Calu3 (cell line): Measurements from ENCODE around the gene IL1R2. TPM values are rescaled to one million over a fixed set of nuclear protein-coding genes. Genes with fewer than 3 reads are reported as not detected.

Source experiments
- BruUV-seq: library from RNA; stranded (reverse); fragments of 400-500 nt; replicated peaks from 2 replicates; lab custom pipeline; 2021; lab: Mats Ljungman, UMichigan
- CTCF ChIA-PET: fragments of 300-600 bp; sonication (Branson Sonifier 250); formaldehyde crosslinking; loops from one replicate; lab custom pipeline; 2022; ENCODE audit warnings: antibody characterized with exemption; lab: Charles Lee
- DNase-seq: peaks from one replicate; pipeline ENCODE4 v3.0.0; 2022
- H3K27ac Mint-ChIP-seq: one replicate; pipeline ENCODE4 v1.8.0; 2022; ENCODE audit warnings: mixed read lengths; ENCODE audit not compliant: unreplicated experiment
- H3K27me3 Mint-ChIP-seq: one replicate; pipeline ENCODE4 v1.8.0; 2022; ENCODE audit warnings: mixed read lengths; ENCODE audit not compliant: unreplicated experiment
- H3K36me3 Mint-ChIP-seq: one replicate; pipeline ENCODE4 v1.8.0; 2022; ENCODE audit warnings: mild to moderate bottlenecking, moderate library complexity, mixed read lengths; ENCODE audit not compliant: insufficient read depth, unreplicated experiment
- H3K4me1 Mint-ChIP-seq: one replicate; pipeline ENCODE4 v1.8.0; 2022; ENCODE audit warnings: mild to moderate bottlenecking, low read depth, mixed read lengths; ENCODE audit not compliant: unreplicated experiment
- H3K4me3 Mint-ChIP-seq: one replicate; pipeline ENCODE4 v1.8.0; 2022; ENCODE audit warnings: mild to moderate bottlenecking, low read depth, moderate library complexity, mixed read lengths; ENCODE audit not compliant: unreplicated experiment
- H3K9me3 Mint-ChIP-seq: one replicate; pipeline ENCODE4 v1.8.0; 2022; ENCODE audit warnings: low read depth, mixed read lengths; ENCODE audit not compliant: unreplicated experiment
- intact Hi-C: fragments of 100-400 bp; cut with micrococcal nuclease; formaldehyde crosslinking; loops from one replicate; pipeline ENCODE4 v1.10.0; 2022; ENCODE audit not compliant: unreplicated experiment
- total RNA-seq: library from RNA; stranded (reverse); gene quantifications from 2 replicates; pipeline ENCODE4 v1.2.3, GENCODE V29; 2022
- TF ChIP-seq, protein P1 (sequence below): fragments of 200-600 bp; IDR thresholded peaks from one replicate; pipeline ENCODE4 v1.8.0; 2022; ENCODE audit warnings: antibody characterized with exemption; ENCODE audit not compliant: unreplicated experiment

The IL1R2 gene
- total RNA-seq, 1 experiment from 2014 or later: not detected

DNA sequence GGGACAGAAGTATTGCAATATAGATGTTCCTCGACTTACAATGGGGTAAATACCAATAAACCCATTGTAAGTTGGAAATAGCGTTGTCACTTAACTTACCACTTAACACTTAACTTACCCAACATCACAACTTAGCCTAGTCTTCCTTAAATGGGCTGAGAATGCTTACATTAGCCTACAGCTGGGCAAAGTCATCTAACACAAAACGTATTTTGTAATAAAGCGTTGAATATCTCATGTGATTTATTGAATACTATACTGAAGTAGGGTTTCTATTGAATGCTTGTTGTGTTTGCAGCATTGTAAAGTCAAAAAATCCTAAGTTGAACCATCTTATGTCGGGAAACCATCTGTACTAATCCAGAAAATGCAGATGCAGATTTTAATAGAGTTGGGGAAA, 23.6 kb downstream of the IL1R2 start:
- no peaks in the 10 kb centered on the region for H3K4me1 Mint-ChIP-seq
- H3K4me3 Mint-ChIP-seq: no peak overlapping the region
- no peaks in the 10 kb centered on the region for H3K9me3 Mint-ChIP-seq
- BruUV-seq: no TSS peak
- intact Hi-C loops: no loop called here
- H3K36me3 Mint-ChIP-seq: no peaks in the 10 kb centered on the region
- TF ChIP-seq, protein P1, sequence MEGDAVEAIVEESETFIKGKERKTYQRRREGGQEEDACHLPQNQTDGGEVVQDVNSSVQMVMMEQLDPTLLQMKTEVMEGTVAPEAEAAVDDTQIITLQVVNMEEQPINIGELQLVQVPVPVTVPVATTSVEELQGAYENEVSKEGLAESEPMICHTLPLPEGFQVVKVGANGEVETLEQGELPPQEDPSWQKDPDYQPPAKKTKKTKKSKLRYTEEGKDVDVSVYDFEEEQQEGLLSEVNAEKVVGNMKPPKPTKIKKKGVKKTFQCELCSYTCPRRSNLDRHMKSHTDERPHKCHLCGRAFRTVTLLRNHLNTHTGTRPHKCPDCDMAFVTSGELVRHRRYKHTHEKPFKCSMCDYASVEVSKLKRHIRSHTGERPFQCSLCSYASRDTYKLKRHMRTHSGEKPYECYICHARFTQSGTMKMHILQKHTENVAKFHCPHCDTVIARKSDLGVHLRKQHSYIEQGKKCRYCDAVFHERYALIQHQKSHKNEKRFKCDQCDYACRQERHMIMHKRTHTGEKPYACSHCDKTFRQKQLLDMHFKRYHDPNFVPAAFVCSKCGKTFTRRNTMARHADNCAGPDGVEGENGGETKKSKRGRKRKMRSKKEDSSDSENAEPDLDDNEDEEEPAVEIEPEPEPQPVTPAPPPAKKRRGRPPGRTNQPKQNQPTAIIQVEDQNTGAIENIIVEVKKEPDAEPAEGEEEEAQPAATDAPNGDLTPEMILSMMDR: no peak
- H3K27me3 Mint-ChIP-seq: no peaks in the 10 kb centered on the region
- no peak for DNase-seq
- no peak overlapping the region for H3K27ac Mint-ChIP-seq
- CTCF ChIA-PET: no interaction called here

DNA sequence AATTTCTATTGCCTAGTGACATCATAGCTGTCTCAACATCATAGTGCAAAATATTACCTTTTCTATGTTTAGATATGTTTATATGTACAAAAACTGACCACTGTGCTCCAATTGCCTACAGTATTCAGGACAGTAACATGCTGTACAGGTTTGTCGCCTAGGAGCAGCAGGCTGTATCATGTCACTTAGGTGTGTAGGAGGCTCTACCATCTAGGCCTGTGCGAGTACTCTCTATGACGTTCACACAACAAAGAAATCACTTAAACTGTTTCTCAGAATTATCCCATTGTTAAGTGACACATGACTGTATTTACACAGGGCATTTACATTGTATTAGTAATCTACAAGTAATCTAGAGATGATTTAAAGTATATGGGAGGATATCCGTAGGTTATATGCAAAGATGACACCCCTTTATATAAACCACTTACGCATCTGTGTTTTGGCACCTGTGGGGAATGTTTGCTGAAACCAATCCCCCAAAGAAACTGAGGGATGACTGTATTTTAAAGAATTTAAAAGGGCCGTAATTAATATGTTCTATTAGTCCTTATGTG, 24.7 kb downstream of the IL1R2 start:
- no peak overlapping the region for H3K27ac Mint-ChIP-seq
- no peaks in the 10 kb centered on the region for H3K27me3 Mint-ChIP-seq
- no peak for DNase-seq
- TF ChIP-seq, protein P1: no peak
- H3K36me3 Mint-ChIP-seq: no peaks in the 10 kb centered on the region
- BruUV-seq: no TSS peak
- CTCF ChIA-PET: interaction anchor here (0.7 kb wide), 1 partner anchor 410 kb away, joined by 3 read pairs; no protein-coding TSS in a partner anchor
- intact Hi-C loops: no loop called here
- H3K9me3 Mint-ChIP-seq: no peaks in the 10 kb centered on the region
- no peaks in the 10 kb centered on the region for H3K4me1 Mint-ChIP-seq
- no peak overlapping the region for H3K4me3 Mint-ChIP-seq

DNA sequence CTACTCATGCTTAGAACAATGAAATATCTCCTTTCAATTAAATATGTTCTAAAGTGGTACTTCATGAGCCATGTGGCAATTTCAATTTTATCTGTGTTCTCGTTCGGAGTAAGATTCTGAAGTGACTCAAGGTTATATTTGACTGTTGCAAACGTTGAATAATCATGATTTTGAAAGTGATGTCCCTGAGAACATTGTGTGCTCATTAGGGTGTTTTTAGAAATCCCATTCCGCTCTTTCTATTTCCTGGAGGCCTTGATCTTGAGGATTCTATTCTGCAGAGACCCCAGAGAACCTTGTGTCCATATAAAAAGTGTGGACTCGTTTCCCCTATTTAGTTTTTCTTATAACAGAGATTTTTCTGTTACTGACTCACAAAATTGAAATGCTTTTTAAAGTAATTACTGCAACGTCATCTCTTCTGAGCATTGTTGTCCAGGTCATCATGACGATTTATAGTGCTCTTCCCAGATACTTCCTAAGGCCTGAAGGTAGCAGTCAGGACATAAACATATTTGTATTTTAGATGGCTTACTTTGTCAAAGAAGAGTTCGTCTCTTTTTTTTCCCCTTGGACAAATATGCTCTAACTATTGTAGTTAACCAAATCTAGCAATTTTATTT, 27.2 kb downstream of the IL1R2 start:
- no peaks in the 10 kb centered on the region for H3K9me3 Mint-ChIP-seq
- TF ChIP-seq, protein P1: no peak
- H3K27me3 Mint-ChIP-seq: no peaks in the 10 kb centered on the region
- H3K36me3 Mint-ChIP-seq: no peaks in the 10 kb centered on the region
- no TSS peak for BruUV-seq
- CTCF ChIA-PET: interaction anchor here (1.5 kb wide), 1 partner anchor 135 kb away, joined by 3 read pairs; no protein-coding TSS in a partner anchor
- intact Hi-C loops: no loop called here
- no peak overlapping the region for H3K27ac Mint-ChIP-seq
- no peak overlapping the region for H3K4me3 Mint-ChIP-seq
- no peak for DNase-seq
- no peaks in the 10 kb centered on the region for H3K4me1 Mint-ChIP-seq

DNA sequence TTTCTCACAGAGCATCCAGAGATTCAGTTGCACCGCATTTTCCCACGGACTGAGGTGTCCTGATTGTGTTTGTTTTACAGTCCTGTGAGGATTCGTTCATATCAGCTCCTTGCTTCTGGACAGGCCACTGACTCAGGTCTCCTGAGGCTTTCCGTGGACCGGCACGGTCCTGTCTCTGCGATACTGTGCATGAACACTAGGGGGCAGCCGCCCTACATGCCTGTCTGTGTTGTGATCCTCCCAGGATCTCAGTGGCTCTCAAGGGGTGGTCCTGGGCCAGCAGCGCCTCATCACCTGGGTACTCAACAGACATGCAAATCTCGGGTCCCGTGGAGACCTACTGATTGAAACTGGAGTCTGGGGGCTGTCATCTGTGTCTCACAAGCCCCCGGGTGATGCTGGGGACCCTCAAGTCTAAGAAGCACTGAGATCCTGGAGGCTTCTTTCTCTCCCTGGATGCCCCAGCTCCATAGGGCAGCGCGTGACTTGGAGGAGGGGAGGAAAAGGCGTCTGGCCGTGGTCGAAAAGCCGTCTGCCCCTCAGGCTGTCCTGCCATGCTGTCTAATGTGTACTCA, 28.9 kb downstream of the IL1R2 start:
- DNase-seq: peak; percentile 90
- CTCF ChIA-PET: interaction anchor here (0.5 to 2.0 kb wide), 11 partner anchors 12 to 596 kb away, joined by 3 to 33 read pairs (median 3); no protein-coding TSS in a partner anchor
- TF ChIP-seq, protein P1: peak; percentile 95
- Mint-ChIP-seq H3K36me3 (no peaks in the 10 kb centered on the region), H3K9me3 (no peaks in the 10 kb centered on the region), H3K27me3 (no peaks in the 10 kb centered on the region), H3K4me3 (no peak overlapping the region), H3K4me1 (peaks cover 14% of the 10 kb centered on the region), H3K27ac (no peak overlapping the region)
- BruUV-seq: no TSS peak
- intact Hi-C loops: loop anchor here (1.0 to 10.0 kb wide), 4 partner anchors 146 to 424 kb away; partner anchors contain the start of gene IL18R1
